Parathyroid adenoma (tissue), 2 donors: Measurements from ENCODE around the gene ADH1A.

ENCODE experiments used
- H2AFZ ChIP-seq: fragments of 300-600 bp; sonication (generic); one replicate; pipeline ENCODE4 v1.7.0; 2017; ENCODE audit warnings: antibody characterized with exemption, mild to moderate bottlenecking
- H3K27ac ChIP-seq: fragments of 300-600 bp; sonication (generic); one replicate; pipeline ENCODE4 v1.7.0; 2017
- H3K27me3 ChIP-seq: fragments of 300-600 bp; sonication (generic); one replicate; pipeline ENCODE4 v1.7.0; 2017; ENCODE audit warnings: low read length; ENCODE audit not compliant: control insufficient read depth, insufficient read depth
- H3K36me3 ChIP-seq: fragments of 300-600 bp; sonication (generic); one replicate; pipeline ENCODE4 v1.7.0; 2017; ENCODE audit warnings: low read length; ENCODE audit not compliant: control insufficient read depth, insufficient read depth
- H3K4me1 ChIP-seq: fragments of 300-600 bp; sonication (generic); one replicate; pipeline ENCODE4 v1.7.0; 2017; ENCODE audit warnings: control low read depth
- H3K4me2 ChIP-seq: fragments of 300-600 bp; sonication (generic); one replicate; pipeline ENCODE4 v1.7.0; 2017; ENCODE audit warnings: low read length
- H3K4me3 ChIP-seq: fragments of 300-600 bp; sonication (generic); one replicate; pipeline ENCODE4 v1.7.0; 2017; ENCODE audit warnings: low read depth, low read length
- H3K79me2 ChIP-seq: fragments of 300-600 bp; sonication (generic); one replicate; pipeline ENCODE4 v1.7.0; 2017; ENCODE audit warnings: control low read depth
- H3K9ac ChIP-seq: fragments of 300-600 bp; sonication (generic); one replicate; pipeline ENCODE4 v1.7.0; 2017; ENCODE audit warnings: mild to moderate bottlenecking
- H3K9me3 ChIP-seq: fragments of 300-600 bp; sonication (generic); one replicate; pipeline ENCODE4 v1.7.0; 2017; ENCODE audit warnings: low read length; ENCODE audit not compliant: control insufficient read depth
- TF ChIP-seq, protein P1 (sequence below): fragments of 300-600 bp; sonication (generic); IDR thresholded peaks from one replicate; pipeline ENCODE4 v1.7.0; 2017; ENCODE audit warnings: antibody characterized with exemption, mild to moderate bottlenecking
- donor health status: primary hyperparathyroidism.

ADH1A gene

GRCh38 chr4:99293357-99293756 lies 2.6 kb upstream of the ADH1A start:
- Histone ChIP-seq H3K9ac (no peak overlapping the region), H2AFZ (no peak overlapping the region), H3K79me2 (no peaks in the 10 kb centered on the region), H3K36me3 (no peaks in the 10 kb centered on the region), H3K4me2 (no peak overlapping the region), H3K4me3 (no peak overlapping the region), H3K9me3 (no peaks in the 10 kb centered on the region), H3K4me1 (no peaks in the 10 kb centered on the region), H3K27ac (no peak overlapping the region), H3K27me3 (no peaks in the 10 kb centered on the region)
- TF ChIP-seq, protein P1, sequence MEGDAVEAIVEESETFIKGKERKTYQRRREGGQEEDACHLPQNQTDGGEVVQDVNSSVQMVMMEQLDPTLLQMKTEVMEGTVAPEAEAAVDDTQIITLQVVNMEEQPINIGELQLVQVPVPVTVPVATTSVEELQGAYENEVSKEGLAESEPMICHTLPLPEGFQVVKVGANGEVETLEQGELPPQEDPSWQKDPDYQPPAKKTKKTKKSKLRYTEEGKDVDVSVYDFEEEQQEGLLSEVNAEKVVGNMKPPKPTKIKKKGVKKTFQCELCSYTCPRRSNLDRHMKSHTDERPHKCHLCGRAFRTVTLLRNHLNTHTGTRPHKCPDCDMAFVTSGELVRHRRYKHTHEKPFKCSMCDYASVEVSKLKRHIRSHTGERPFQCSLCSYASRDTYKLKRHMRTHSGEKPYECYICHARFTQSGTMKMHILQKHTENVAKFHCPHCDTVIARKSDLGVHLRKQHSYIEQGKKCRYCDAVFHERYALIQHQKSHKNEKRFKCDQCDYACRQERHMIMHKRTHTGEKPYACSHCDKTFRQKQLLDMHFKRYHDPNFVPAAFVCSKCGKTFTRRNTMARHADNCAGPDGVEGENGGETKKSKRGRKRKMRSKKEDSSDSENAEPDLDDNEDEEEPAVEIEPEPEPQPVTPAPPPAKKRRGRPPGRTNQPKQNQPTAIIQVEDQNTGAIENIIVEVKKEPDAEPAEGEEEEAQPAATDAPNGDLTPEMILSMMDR = no peak

DNA sequence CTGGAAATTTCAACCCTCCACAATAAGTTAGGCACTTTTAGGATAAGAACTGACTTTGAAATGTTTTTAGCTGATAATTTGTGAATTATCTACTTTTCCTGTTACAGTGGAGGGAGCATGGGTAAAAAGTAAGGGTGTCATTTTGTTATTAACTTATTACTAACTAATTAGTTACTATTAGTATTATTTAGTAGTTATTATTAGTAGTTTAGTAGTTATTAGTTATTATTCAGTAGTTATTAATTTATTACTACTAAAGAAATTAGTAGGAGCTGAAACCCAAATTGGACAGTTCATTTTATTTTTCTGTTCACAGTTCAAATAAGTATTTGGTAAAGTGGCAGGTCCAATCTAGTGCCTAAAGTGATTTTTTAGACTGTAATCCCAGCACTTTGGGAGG lies 5.4 kb downstream of the ADH1A start:
- Histone ChIP-seq H3K79me2 (no peaks in the 10 kb centered on the region), H3K36me3 (no peaks in the 10 kb centered on the region), H3K27ac (no peak overlapping the region), H3K9ac (no peak overlapping the region), H2AFZ (no peak overlapping the region), H3K4me2 (no peak overlapping the region), H3K4me3 (no peak overlapping the region), H3K4me1 (no peaks in the 10 kb centered on the region), H3K9me3 (no peaks in the 10 kb centered on the region), H3K27me3 (no peaks in the 10 kb centered on the region)
- TF ChIP-seq, protein P1 = no peak

DNA sequence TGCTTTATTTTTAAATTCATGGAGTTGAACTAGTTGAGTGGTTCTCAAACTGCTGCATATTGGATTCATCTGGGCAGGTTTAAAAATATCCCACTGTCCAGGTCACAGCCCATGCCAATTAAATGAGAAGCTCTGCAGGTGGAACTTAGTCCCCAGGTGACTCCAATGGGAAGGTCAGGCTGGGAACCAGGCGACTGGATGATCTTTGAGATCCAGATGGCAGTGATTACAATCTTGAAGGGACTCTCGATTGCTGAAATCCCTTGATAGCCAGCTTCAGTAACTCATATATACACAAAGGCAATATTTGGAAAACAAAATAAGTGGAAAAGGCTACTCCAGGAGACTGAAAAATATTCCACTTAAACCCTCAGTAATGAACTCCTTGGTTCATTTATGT lies 8.1 kb downstream of the ADH1A start:
- Histone ChIP-seq H3K36me3 (no peaks in the 10 kb centered on the region), H3K9ac (no peak overlapping the region), H2AFZ (no peak overlapping the region), H3K9me3 (no peaks in the 10 kb centered on the region), H3K27ac (no peak overlapping the region), H3K4me1 (no peaks in the 10 kb centered on the region), H3K79me2 (no peaks in the 10 kb centered on the region), H3K27me3 (no peaks in the 10 kb centered on the region), H3K4me2 (no peak overlapping the region), H3K4me3 (no peak overlapping the region)
- TF ChIP-seq, protein P1 = no peak

GRCh38 chr4:99281261-99281660 lies 9.5 kb downstream of the ADH1A start:
- Histone ChIP-seq H3K4me3 (no peak overlapping the region), H3K4me1 (no peaks in the 10 kb centered on the region), H3K79me2 (no peaks in the 10 kb centered on the region), H3K4me2 (no peak overlapping the region), H3K36me3 (no peaks in the 10 kb centered on the region), H3K27ac (no peak overlapping the region), H2AFZ (no peak overlapping the region), H3K9me3 (no peaks in the 10 kb centered on the region), H3K27me3 (no peaks in the 10 kb centered on the region), H3K9ac (no peak overlapping the region)
- TF ChIP-seq, protein P1 = no peak

DNA sequence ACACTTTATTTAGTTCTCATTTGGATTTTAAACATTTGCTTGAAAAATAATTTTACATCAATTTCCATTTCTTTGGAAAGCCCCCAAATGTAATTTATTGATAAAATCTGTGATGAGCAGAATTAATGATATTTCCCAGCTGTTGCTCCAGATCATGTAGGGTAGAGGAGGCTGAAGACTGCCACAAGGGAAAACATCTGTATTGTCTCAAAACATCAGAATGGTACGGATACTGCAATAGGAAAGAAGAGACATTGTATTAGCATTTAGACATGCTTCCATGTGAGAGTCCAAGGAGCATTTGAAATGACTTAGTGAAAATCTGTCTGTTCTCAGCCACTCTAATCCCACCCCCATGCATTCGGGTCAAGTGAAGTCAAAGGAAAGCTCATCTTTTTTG lies 14.4 kb downstream of the ADH1A start:
- Histone ChIP-seq H3K4me3 (no peak overlapping the region), H2AFZ (no peak overlapping the region), H3K27ac (no peak overlapping the region), H3K9ac (no peak overlapping the region), H3K79me2 (no peaks in the 10 kb centered on the region), H3K4me1 (no peaks in the 10 kb centered on the region), H3K9me3 (no peaks in the 10 kb centered on the region), H3K27me3 (no peaks in the 10 kb centered on the region), H3K36me3 (no peaks in the 10 kb centered on the region), H3K4me2 (no peak overlapping the region)
- TF ChIP-seq, protein P1 = no peak
